Mesenchymal stem cell (in vitro differentiated cells and primary cell): Measurements from ENCODE around the gene MUSTN1.

ENCODE experiments used
- DNase-seq: peaks from one replicate; pipeline ENCODE4 v3.0.0-alpha.2; 2013
- H2AFZ ChIP-seq: one replicate; pipeline ENCODE4 v1.6.1; 2013; ENCODE audit warnings: low read depth, mild to moderate bottlenecking, control low read depth, inconsistent platforms, low read length, moderate library complexity
- H2AK5ac ChIP-seq: 2 replicates; pipeline ENCODE4 v1.6.1; 2013; ENCODE audit warnings: low read length, moderate library complexity, mild to moderate bottlenecking, inconsistent platforms; ENCODE audit not compliant: severe bottlenecking
- H2BK120ac ChIP-seq: one replicate; pipeline ENCODE4 v1.6.1; 2013; ENCODE audit warnings: low read depth, mild to moderate bottlenecking, inconsistent platforms, low read length, moderate library complexity
- H2BK12ac ChIP-seq, 2 experiments: one replicate each; pipeline ENCODE4 v1.6.1; 2013; ENCODE audit warnings: inconsistent platforms in 2 of 2, low read length in 2 of 2, mild to moderate bottlenecking in 2 of 2, moderate library complexity in 2 of 2, control low read depth in 1 of 2
- H2BK15ac ChIP-seq: one replicate; pipeline ENCODE4 v1.6.1; 2013; ENCODE audit warnings: mild to moderate bottlenecking, low read depth, inconsistent platforms; ENCODE audit not compliant: poor library complexity, severe bottlenecking
- H2BK5ac ChIP-seq: 2 replicates; pipeline ENCODE4 v1.6.1; 2013; ENCODE audit warnings: low read depth, mild to moderate bottlenecking, low read length, control low read depth, inconsistent platforms; ENCODE audit not compliant: poor library complexity, severe bottlenecking
- H3K14ac ChIP-seq, 2 experiments: one replicate each; pipeline ENCODE4 v1.6.1; 2013; ENCODE audit warnings: inconsistent platforms in 2 of 2, low read length in 2 of 2, control low read depth in 1 of 2, mild to moderate bottlenecking in 1 of 2, moderate library complexity in 1 of 2
- H3K18ac ChIP-seq, 2 experiments: one replicate each; pipeline ENCODE4 v1.6.1; 2013; ENCODE audit warnings: inconsistent platforms in 2 of 2, low read length in 2 of 2, control low read depth in 1 of 2, low read depth in 1 of 2, mild to moderate bottlenecking in 1 of 2
- H3K23ac ChIP-seq, 2 experiments: one replicate each; pipeline ENCODE4 v1.6.1; 2013; ENCODE audit warnings: inconsistent platforms in 2 of 2, low read length in 2 of 2, mild to moderate bottlenecking in 2 of 2, moderate library complexity in 2 of 2, control low read depth in 1 of 2
- H3K27ac ChIP-seq: 2 replicates; pipeline ENCODE4 v1.5.1; 2013; ENCODE audit warnings: mild to moderate bottlenecking, moderate library complexity, low read length, control low read depth, inconsistent platforms; ENCODE audit not compliant: poor library complexity, severe bottlenecking
- H3K27me3 ChIP-seq, 2 experiments: 2 replicates each; pipeline versions ENCODE4 v1.6.1 to v1.7.0; 2013; ENCODE audit warnings: low read length in 2 of 2, mild to moderate bottlenecking in 2 of 2, moderate library complexity in 2 of 2, control low read depth in 1 of 2, inconsistent platforms in 1 of 2; ENCODE audit not compliant: control insufficient read depth in 1 of 2, insufficient read depth in 1 of 2
- H3K36me3 ChIP-seq, 2 experiments: 2 replicates each; pipeline versions ENCODE4 v1.6.1 to v1.7.0; 2013; ENCODE audit warnings: low read length in 2 of 2, control low read depth in 1 of 2, inconsistent platforms in 1 of 2, low read depth in 1 of 2, mild to moderate bottlenecking in 1 of 2; ENCODE audit not compliant: insufficient read depth in 2 of 2, control insufficient read depth in 1 of 2
- H3K4ac ChIP-seq, 2 experiments: one replicate each; pipeline ENCODE4 v1.6.1; 2013; ENCODE audit warnings: inconsistent platforms in 2 of 2, low read length in 2 of 2, mild to moderate bottlenecking in 2 of 2, moderate library complexity in 2 of 2, control low read depth in 1 of 2, low read depth in 1 of 2
- H3K4me1 ChIP-seq: 2 replicates; pipeline ENCODE4 v1.6.1; 2013; ENCODE audit warnings: low read depth, low read length, control low read depth; ENCODE audit not compliant: control insufficient read depth, insufficient read depth
- H3K4me2 ChIP-seq: 2 replicates; pipeline ENCODE4 v1.6.1; 2013; ENCODE audit warnings: low read length, mild to moderate bottlenecking, inconsistent platforms; ENCODE audit not compliant: poor library complexity, severe bottlenecking
- H3K4me3 ChIP-seq, 2 experiments: 2 replicates each; pipeline versions ENCODE4 v1.5.1 to v1.7.0; 2013; ENCODE audit warnings: low read length in 2 of 2, mild to moderate bottlenecking in 2 of 2, control low read depth in 1 of 2, low read depth in 1 of 2; ENCODE audit not compliant: insufficient read depth in 1 of 2
- H3K79me1 ChIP-seq: replicated peaks from 2 replicates; pipeline ENCODE4 v1.6.1; 2013; ENCODE audit warnings: mild to moderate bottlenecking, control low read depth, low read length, inconsistent platforms; ENCODE audit not compliant: poor library complexity, severe bottlenecking
- H3K9ac ChIP-seq: 2 replicates; pipeline ENCODE4 v1.7.0; 2013; ENCODE audit warnings: mild to moderate bottlenecking, low read length, moderate library complexity
- H3K9me3 ChIP-seq: 2 replicates; pipeline ENCODE4 v1.7.0; 2013; ENCODE audit warnings: mild to moderate bottlenecking, low read length; ENCODE audit not compliant: control insufficient read depth
- H4K8ac ChIP-seq: one replicate; pipeline ENCODE4 v1.6.1; 2013; ENCODE audit warnings: inconsistent platforms, mild to moderate bottlenecking, low read length, moderate library complexity
- H4K91ac ChIP-seq: one replicate; pipeline ENCODE4 v1.6.1; 2013; ENCODE audit warnings: mild to moderate bottlenecking, low read length, inconsistent platforms
- WGBS: methylation state at CpG from one replicate; pipeline ENCODE4 v1.1.7; 2013; ENCODE audit warnings: mixed read lengths; 5-methylcytosine and 5-hydroxymethylcytosine counted together

MUSTN1 gene

GRCh38 chr3:52849656-52850055 lies 14.8 kb upstream of the MUSTN1 start:
- Histone ChIP-seq H3K14ac (no peak overlapping the region), H3K4me1 (peaks cover 1% of the 10 kb centered on the region), H3K9ac (no peak overlapping the region), H2AFZ (no peak overlapping the region), H2BK12ac (no peak overlapping the region), H3K36me3 (peaks cover 40 to 50% of the 10 kb centered on the region in 2 experiments), H3K4me2 (no peak overlapping the region), H2BK120ac (no peak overlapping the region), H3K18ac (no peak overlapping the region), H3K23ac (no peak overlapping the region), H2BK15ac (no peak overlapping the region), H3K4me3 (no peak overlapping the region), H4K8ac (no peak overlapping the region), H2BK5ac (no peak overlapping the region), H3K79me1 (peaks cover 2% of the 10 kb centered on the region), H3K27ac (no peak overlapping the region), H3K4ac (no peak overlapping the region), H3K27me3 (no peaks in the 10 kb centered on the region), H4K91ac (no peak overlapping the region), H2AK5ac (no peak overlapping the region), H3K9me3 (no peaks in the 10 kb centered on the region)
- DNase-seq = no peak
- 97% methylated on average over 15 of the region's 15 CpGs for WGBS

GRCh38 chr3:52848617-52849016 lies 13.8 kb upstream of the MUSTN1 start:
- H3K79me1 ChIP-seq = peaks cover 2% of the 10 kb centered on the region
- no peak overlapping the region for H4K91ac ChIP-seq
- no peak overlapping the region for H3K4me2 ChIP-seq
- no peak overlapping the region for H4K8ac ChIP-seq
- no peak overlapping the region for H3K4ac ChIP-seq
- H2BK120ac ChIP-seq = no peak overlapping the region
- H3K4me1 ChIP-seq = peaks cover 1% of the 10 kb centered on the region
- no peak overlapping the region for H3K27ac ChIP-seq
- H2BK15ac ChIP-seq = peak overlapping the region; percentile 20
- no peak overlapping the region for H3K18ac ChIP-seq
- peaks cover 44 to 50% of the 10 kb centered on the region in 2 experiments for H3K36me3 ChIP-seq
- H2AFZ ChIP-seq = no peak overlapping the region
- no peak overlapping the region for H2BK12ac ChIP-seq
- H2BK5ac ChIP-seq = no peak overlapping the region
- peak; percentile 80 for DNase-seq
- no peaks in the 10 kb centered on the region for H3K9me3 ChIP-seq
- no peak overlapping the region for H3K4me3 ChIP-seq
- H3K23ac ChIP-seq = no peak overlapping the region
- H3K27me3 ChIP-seq = no peaks in the 10 kb centered on the region
- 46% methylated on average over 7 of the region's 7 CpGs for WGBS
- no peak overlapping the region for H3K9ac ChIP-seq
- no peak overlapping the region for H3K14ac ChIP-seq
- no peak overlapping the region for H2AK5ac ChIP-seq

DNA sequence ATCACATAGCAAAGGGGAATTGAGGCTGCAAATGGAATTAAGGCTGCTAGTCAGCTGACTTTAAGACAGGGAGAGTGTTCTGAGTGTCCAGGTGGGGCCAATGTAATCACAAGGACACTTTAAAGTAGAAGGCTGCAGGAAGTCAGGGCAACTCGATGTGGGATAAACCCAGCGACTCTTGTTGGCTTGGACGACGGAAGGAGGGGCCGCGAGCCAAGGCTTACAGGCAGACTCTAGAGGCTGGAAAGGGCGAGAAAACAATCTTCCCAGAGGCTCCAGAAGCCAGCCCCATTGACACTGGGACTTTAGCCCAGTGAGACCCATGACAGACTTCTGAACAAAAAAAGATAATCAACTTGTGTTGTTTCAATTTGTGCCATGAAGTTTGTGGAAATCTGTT lies 12.9 kb upstream of the MUSTN1 start:
- Histone ChIP-seq H3K9me3 (no peaks in the 10 kb centered on the region), H2AK5ac (no peak overlapping the region), H3K23ac (no peak overlapping the region), H2BK5ac (no peak overlapping the region), H3K4me1 (peaks cover 1% of the 10 kb centered on the region), H2BK120ac (no peak overlapping the region), H3K27me3 (no peaks in the 10 kb centered on the region), H3K9ac (no peak overlapping the region), H2AFZ (no peak overlapping the region), H3K4me2 (no peak overlapping the region), H3K18ac (no peak overlapping the region), H4K8ac (no peak overlapping the region), H3K4me3 (no peak overlapping the region), H3K79me1 (no peaks in the 10 kb centered on the region), H4K91ac (no peak overlapping the region), H3K27ac (no peak overlapping the region), H2BK15ac (no peak overlapping the region), H3K36me3 (peaks cover 42 to 54% of the 10 kb centered on the region in 2 experiments), H2BK12ac (no peak overlapping the region), H3K14ac (no peak overlapping the region), H3K4ac (no peak overlapping the region)
- 98% methylated on average over 6 of the region's 7 CpGs for WGBS
- no peak for DNase-seq

DNA sequence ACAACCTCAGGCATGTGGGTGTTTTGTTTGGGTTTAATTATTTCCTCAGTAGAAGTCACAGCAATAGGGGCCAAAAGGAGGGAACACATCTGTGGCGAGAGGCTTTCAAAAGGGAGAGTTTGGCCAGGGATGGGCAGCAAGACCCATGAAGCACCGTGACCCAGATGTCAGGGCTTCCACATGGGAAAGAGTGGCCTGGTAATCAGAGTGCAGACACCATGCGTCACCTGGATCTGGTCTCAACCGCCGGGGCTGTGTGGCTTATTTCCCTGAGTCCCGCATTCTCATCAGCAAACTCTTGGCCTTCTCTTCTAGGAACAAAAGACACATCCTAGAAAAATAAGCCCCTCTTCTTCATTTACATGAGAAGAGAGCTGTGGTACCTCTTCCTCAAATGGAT lies 12.4 kb upstream of the MUSTN1 start:
- H4K8ac ChIP-seq = no peak overlapping the region
- no peaks in the 10 kb centered on the region for H3K9me3 ChIP-seq
- H2BK15ac ChIP-seq = no peak overlapping the region
- H3K27ac ChIP-seq = no peak overlapping the region
- peaks cover 45 to 54% of the 10 kb centered on the region in 2 experiments for H3K36me3 ChIP-seq
- no peak overlapping the region for H2BK12ac ChIP-seq
- H3K4ac ChIP-seq = no peak overlapping the region
- H2BK5ac ChIP-seq = no peak overlapping the region
- no peak for DNase-seq
- 100% methylated on average over 6 of the region's 6 CpGs for WGBS
- H3K9ac ChIP-seq = no peak overlapping the region
- H3K79me1 ChIP-seq = no peaks in the 10 kb centered on the region
- no peak overlapping the region for H2AK5ac ChIP-seq
- H4K91ac ChIP-seq = no peak overlapping the region
- no peak overlapping the region for H2BK120ac ChIP-seq
- H3K14ac ChIP-seq = no peak overlapping the region
- H3K4me2 ChIP-seq = no peak overlapping the region
- no peak overlapping the region for H3K18ac ChIP-seq
- peaks cover 1% of the 10 kb centered on the region for H3K4me1 ChIP-seq
- H3K27me3 ChIP-seq = no peaks in the 10 kb centered on the region
- H3K4me3 ChIP-seq = no peak overlapping the region
- no peak overlapping the region for H3K23ac ChIP-seq
- H2AFZ ChIP-seq = no peak overlapping the region
